Fibroblast of pulmonary artery (primary cell): ENCODE results near the gene TSC22D1.
"Not testable (repeated sequence)": the region's sequence is repeated elsewhere in the genome, so short reads cannot be mapped to it uniquely, and the experiment has no call there.

ENCODE experiments used
- DNase-seq: peaks from one replicate; pipeline ENCODE4 v3.0.0-alpha.2; 2010; ENCODE audit warnings: low read depth
- H3K4me3 ChIP-seq: replicated peaks from 2 replicates; pipeline ENCODE4 v1.5.1; 2011; ENCODE audit warnings: low read depth, mild to moderate bottlenecking, control low read depth, low read length, moderate library complexity
- TF ChIP-seq, protein P1 (sequence below): IDR thresholded peaks from 2 replicates; pipeline ENCODE4 v1.5.1; 2011; ENCODE audit warnings: mild to moderate bottlenecking, control low read depth, low read length, inconsistent platforms; ENCODE audit errors: missing control alignments

TSC22D1 gene

DNA sequence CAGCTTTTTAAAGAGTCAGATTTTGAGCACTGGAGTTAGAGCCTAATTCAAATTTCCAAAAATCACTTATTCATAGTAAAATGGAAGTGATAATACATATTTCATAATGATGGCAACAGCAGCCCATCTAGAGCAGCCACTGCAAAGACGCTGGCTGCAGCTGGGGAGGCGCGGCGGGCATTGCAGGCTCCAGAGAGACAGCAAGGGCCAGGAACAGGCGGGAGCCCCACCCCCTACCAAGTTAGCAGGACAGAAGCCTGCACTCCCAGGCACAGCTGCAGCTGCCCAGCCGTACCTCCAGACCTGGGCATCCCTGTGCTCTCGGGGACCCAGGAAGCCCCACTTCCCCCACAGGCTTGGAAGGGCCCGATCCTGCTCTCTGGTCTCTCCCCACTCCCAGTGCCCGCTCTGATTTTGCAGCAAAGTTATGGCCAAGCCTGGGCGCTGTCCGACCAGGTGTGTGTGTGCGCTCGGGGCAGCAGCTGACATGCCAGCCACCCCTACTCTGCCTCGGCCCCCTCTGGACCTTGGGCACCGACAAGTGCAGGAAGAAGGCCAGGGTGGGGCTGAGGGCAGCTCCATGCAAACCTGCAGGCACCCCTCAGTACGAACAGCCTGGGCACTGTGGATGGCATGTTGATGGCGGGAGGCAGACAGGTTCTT, 117.7 kb downstream of the TSC22D1 start:
- no peak for DNase-seq
- TF ChIP-seq, protein P1, sequence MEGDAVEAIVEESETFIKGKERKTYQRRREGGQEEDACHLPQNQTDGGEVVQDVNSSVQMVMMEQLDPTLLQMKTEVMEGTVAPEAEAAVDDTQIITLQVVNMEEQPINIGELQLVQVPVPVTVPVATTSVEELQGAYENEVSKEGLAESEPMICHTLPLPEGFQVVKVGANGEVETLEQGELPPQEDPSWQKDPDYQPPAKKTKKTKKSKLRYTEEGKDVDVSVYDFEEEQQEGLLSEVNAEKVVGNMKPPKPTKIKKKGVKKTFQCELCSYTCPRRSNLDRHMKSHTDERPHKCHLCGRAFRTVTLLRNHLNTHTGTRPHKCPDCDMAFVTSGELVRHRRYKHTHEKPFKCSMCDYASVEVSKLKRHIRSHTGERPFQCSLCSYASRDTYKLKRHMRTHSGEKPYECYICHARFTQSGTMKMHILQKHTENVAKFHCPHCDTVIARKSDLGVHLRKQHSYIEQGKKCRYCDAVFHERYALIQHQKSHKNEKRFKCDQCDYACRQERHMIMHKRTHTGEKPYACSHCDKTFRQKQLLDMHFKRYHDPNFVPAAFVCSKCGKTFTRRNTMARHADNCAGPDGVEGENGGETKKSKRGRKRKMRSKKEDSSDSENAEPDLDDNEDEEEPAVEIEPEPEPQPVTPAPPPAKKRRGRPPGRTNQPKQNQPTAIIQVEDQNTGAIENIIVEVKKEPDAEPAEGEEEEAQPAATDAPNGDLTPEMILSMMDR: no peak
- no peak overlapping the region for H3K4me3 ChIP-seq

- not testable (repeated sequence) for DNase-seq, H3K4me3 ChIP-seq
These were observed 119.9 kb downstream of the TSC22D1 start for GRCh38 chr13:44456212-44456611.

GRCh38 chr13:44455769-44456168, 120.4 kb downstream of the TSC22D1 start:
- no peak for DNase-seq
- TF ChIP-seq, protein P1: no peak

DNA sequence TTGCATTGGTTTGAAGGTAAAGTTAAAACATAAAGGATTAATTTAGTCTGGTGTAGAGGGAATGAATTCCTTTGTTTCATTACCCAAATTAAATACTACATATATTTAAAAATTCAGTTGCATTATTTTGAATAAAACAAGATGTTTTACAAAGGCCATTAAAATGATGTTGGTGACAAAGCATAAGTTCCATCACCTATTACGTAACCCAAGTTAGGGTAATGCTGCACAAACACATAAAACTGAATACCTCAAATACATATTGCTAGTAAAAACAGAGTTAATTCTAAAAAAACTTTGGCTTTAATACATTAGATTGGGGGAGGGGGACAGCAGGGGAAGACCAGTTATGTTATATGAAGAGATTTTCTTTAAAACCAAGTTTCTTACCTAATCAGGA, 122.2 kb downstream of the TSC22D1 start:
- DNase-seq: no peak
- H3K4me3 ChIP-seq: no peak overlapping the region
- TF ChIP-seq, protein P1: no peak

More at GRCh38 chr13:44455769-44456168, 120.4 kb downstream of the TSC22D1 start:
- no peak overlapping the region for H3K4me3 ChIP-seq

DNA sequence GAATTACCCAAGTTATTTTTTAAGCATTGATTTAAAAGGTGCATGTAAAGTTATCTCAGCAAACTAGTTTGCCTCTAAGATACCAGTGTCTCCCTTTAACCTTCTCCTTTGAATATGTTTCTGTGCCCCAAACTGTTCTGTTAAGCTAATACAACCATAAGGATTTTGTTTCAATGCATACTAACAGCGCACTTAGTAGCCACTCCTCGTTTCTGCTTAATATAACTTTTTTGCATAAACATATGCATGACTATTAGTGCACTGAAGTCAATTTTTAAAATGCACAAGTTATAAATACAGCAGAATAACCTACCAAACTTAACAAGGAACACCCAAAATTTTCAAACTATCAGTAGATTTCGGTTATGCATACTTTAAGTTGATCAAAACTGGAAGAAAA, 123.1 kb downstream of the TSC22D1 start:
- no peak overlapping the region for H3K4me3 ChIP-seq
- no peak for DNase-seq
- TF ChIP-seq, protein P1: no peak

DNA sequence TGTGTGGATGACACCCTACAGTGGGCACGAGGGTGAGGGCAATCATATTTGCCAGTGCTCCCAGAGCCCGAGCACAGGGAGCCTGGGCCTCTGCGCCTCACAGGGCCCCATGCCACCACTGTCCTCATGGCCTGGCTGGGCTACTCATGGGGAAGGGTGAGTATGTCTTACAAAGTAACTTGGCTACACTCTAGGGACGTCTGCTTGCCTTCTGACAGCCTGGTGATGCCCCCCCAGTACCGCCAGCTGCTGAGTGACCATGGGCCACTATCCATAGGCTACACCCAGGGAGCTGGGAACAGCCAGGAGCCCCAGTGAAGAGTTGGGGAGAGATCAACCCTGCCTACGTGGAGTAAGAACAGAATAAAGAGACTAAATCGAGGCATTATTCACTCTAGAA, 123.7 kb downstream of the TSC22D1 start:
- no peak overlapping the region for H3K4me3 ChIP-seq
- TF ChIP-seq, protein P1: no peak
- DNase-seq: no peak

GRCh38 chr13:44451651-44452050, 124.5 kb downstream of the TSC22D1 start:
- no peak overlapping the region for H3K4me3 ChIP-seq
- TF ChIP-seq, protein P1: no peak
- no peak for DNase-seq

DNA sequence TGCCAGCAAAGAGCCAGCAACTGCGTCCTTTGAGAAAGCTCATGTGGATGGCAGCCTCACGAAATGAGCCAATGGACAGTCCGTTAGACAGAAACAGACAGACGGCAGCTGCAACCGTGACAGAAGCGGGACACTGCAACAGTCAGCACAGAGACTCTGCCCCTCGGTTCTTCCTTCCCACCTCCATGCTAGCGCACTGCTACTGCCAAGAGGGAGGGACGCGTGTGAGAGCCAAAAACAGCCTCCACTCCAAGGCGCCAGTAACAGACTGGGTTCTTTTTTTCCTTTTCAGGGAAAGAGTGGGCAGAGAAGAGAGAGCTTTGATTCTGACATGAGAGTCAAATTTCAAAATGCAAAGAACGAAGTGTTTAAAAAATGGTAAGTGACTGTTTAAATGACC, 125.0 kb downstream of the TSC22D1 start:
- TF ChIP-seq, protein P1: no peak
- no peak for DNase-seq
- no peak overlapping the region for H3K4me3 ChIP-seq
